Activated CD8-positive, alpha-beta memory T cell treated with anti-CD3 and anti-CD28 coated beads, Interleukin-2, amount 50 U/mL, for 24 hours (primary cell): ENCODE measurements around the gene RASD1.
"Not testable (repeated sequence)": the region's sequence is repeated elsewhere in the genome, so short reads cannot be mapped to it uniquely, and the experiment has no call there.

ENCODE experiments used
- DNase-seq: peaks from one replicate; pipeline ENCODE4 v3.0.0-alpha.2; 2020; ENCODE audit errors: extremely low read depth

The RASD1 gene

DNA sequence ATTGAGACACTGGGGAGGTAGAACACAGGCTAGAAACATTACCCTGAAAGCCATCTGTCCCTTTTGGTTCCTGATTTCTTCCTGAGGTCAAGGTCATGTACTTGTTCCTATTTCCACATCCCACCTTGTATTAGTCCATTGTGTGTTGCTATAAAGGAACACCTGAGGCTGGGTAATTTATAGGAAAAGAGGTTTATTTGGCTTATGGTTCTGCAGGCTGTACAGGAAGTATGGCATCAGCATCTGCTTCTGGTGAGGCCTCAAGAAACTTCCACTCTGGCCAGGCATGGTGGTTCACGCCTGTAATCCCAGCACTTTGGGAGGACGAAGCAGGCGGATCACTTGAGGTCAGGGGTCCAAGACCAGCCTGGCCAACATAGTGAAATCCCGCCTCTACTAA is 26.8 kb downstream of the RASD1 start:
- no peak for DNase-seq

DNA sequence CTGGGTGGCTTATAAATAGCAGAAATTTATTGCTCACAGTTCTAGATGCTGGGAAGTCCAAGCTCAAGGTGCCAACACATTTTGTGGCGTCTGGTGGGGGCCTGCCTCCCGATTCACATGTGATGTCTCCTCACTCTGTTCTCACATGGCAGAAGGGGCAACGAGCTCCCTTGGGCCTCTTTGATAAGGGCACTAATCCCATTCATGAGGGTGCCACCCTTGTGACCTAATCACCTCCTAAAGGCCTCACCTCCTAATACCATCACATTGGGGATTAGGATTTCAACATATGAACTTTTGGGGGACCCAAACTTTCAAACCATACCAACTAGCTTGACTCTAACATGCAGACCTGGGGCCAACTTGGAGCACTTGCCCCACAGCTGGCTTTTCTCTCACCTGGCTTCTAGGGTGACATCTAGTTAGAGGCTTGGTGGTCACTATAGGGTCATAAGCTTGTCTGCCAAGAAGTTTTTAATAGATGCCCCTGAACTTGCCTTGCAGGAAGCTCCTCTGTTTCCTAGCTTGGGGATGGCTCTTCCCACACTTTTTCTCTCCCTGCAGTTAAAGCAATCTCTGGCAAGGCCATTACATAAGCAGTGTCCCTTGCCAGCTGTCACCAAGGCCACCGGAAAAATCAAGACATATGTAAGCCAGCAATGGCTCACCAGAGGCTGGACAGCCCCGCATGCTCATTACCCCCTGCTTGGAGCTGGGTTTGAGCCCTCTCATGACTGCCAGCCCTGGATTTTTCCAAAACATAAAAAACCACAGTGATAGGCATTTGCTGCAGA is 27.8 kb downstream of the RASD1 start:
- no peak for DNase-seq

DNA sequence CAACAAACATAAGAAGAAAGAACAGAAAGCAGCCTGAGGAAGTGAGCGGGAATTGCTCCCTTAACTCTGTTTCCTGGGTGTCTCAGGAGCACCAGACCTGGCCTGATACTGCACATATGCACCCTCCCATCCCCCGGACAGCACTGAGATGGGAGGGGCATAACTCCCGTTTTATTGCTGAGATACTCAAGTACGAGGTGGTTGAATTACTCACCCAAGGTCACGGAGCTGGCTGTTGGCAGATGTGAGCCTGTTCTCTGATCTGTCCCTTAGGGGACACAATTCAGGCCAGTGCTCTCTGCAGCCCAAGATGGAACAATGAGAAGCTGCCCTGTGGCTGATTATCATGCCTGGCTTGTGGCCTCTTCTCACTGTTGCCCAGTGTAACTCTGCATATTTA is 28.5 kb downstream of the RASD1 start:
- DNase-seq, result no peak

DNA sequence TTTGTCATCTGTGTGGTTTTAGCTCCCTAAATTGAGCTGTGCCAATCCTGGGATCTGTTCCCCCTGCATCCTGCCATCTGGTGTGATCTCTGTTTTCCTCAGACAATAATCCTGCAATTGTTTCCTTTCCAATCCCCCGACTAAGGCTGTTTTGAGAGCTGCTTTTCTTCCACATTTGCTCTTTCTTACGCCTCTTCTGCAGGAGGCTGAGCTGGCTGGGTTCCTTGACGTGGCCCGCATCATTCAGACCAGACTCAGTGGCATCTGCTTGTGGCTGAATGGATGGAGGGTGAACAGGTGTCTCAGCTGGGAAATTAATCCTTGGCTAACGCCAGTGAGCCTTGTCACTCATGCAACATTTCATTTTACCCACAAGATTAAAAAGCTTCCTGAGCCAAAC is 29.2 kb downstream of the RASD1 start:
- no peak for DNase-seq

DNA sequence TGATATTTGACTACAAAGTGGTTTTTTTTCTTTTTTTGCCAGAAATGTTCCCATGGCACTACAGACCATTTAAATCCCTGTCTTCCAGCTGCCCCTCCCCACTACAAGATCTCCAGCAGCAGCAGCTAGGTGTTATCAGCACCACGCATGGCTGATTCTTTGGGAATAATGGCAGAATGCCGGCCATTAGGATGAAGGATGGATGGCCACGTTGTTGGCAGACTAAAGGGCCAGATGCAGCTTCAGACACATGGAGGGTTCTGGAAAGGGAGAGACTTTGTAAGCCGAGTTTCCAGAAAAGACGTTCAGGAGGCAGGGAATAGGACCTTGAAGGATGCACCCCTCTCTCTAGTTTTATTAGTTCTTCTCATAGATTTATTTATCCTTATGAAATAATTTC is 29.7 kb downstream of the RASD1 start:
- no peak for DNase-seq

DNA sequence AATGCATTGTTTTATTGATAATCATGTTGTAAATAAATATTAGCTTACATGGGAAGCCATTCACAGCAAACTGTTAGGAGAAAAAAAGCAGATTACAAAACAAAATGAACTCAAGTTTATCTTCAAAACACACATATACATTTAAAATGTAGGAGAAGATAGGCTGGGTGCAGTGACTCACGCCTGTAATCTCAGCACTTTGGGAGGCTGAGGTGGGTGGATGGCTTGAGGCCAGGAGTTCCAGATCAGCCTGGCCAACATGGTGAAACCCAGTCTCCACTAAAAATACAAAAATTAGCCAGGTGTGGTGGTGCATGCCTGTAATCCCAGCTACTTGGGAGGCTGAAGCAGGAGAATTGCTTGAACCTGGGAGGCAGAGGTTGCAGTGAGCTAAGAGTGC is 30.3 kb downstream of the RASD1 start:
- not testable (repeated sequence) for DNase-seq

DNA sequence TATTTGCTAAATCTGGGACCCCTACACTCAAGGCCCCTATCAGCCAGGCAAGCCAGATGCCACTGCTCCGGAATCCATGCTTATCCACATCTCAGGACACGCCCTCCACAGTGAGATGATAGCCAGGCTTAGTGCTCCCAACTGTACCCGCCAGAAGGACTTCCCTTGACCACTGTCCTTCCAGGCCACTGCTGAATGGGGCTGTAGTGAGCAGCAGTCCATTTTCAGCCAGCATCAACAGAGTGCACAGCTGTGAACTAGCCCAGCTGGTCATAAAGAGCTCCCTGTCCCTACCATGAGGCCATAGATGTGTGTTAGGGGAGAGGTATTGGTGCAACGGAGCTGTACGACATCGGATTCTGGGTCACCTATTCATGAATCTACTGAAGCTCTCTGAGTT is 32.4 kb downstream of the RASD1 start:
- no peak for DNase-seq

DNA sequence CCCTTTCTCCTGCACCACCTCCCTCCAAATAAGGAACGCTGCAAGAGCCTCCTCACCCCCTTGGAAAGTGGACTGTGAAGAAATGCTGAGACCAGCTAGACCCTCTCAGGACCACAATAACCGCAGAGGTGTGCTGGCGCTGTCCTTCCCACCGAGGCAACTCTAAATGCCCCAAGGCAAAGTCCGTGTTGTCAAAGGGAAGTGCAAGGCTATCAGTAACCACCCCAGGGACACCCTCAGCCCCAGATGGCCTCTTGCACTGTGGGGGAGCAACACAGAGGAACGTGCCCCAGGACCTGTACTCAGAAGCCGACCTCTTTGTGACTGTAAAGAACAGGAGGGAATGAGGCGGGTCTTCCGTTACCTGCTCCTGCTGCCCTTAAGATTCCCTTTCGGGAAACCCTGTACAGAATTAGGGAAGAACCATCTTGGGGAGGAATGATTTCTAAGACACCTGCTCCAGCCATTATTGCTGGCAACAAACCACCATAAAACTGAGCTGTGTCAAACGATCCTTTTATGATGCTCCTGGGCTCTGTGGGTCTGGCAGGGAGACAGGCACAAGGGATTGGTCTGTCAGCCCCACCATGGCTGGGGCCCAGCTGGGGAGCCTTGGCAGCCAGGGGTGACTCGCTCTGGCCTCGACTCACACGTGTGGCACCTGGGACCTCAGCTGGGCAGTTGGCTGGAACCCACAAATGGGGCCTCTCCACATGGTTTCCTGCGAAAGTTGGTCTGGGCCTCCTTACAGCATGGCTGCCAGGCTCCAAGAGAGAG is 34.0 kb downstream of the RASD1 start:
- DNase-seq, result no peak

DNA sequence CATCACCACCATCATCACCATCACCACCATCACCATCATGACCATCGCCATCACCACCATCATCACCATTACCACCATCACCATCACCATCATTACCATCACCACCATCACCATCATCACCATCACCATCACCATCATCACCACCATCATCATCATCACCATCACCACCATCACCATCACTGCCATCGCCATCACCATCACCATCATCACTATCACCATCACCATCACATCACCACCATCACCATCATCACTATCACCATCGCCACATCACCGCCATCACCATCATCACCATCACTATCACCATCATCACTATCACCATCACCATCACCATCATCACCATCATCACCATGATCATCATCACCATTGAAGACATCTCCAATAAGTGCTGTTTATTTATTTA is 36.2 kb downstream of the RASD1 start:
- no peak for DNase-seq

DNA sequence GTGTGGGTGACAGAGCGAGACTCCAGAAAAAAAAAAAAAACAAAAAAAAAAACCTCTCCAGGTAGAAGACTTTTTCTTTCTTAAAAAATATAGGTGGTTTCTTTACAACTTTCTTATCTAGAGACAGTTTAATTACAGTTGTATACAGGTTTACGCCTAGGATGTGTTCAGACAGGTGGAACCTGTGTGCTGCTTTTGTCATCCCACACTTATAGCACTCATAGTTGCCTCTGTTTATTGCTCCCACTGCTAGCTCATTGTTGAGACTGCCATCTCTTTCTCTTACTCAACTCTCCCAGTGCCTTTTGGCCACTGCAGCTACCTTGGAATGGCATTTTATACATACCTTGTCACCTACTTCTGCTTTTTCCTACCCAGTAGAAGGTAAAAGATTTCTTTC is 38.5 kb downstream of the RASD1 start:
- DNase-seq, result no peak

DNA sequence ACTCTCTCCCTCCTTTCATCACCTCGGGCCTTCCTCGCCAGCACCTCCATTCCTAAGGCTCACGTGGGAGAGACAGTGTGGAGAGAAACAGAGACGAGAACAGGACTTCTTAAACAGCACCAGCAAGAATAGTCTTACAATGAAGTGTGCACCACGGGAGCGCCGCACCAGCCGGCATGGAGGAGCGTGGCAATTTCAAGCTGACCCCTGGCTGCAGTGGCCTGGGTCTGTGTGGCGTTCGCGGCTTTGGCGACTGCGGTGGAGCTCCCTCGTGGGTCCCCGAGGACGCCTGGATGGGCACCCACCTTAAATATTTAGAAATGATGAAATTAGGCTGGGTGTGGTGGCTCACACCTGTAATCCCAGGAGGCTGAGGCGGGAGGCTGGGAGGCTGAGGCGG is 39.9 kb downstream of the RASD1 start:
- DNase-seq, result no peak

DNA sequence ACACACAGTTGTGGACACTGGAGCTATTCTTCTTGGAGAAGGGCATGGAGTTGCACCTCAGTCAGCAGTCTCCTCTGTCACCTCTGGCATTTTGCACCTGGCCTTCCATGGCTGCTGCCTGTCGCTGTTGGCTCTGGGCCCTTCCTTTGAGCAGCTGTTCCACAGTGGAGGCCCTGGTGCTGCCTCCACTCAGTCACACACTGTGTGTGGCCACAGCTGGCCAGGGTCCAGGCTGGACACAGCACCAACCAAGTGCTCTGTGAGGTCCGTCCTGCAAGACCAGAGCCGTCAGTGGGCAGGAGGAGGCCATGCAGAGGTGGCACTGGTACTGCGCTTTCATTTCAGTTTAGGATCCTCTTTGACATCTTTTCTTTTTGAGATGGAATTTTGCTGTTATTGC is 41.0 kb downstream of the RASD1 start:
- DNase-seq, result no peak

DNA sequence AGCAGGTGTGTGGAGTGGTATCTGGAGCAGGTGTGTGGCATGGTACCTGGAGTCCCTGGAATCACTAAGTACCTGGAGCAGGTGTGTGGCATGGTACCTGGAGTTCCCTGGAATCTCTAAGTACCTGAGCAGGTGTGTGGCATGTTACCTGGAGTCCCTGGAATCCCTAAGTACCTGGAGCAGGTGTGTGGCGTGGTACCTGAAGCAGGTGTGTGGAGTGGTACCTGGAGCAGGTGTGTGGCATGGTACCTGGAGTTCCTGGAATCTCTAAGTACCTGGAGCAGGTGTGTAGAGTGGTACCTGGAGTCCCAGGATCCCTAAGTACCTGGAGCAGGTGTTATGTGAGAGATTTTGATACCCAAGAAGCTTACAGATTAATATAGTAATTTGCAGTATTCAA is 41.5 kb downstream of the RASD1 start:
- not testable (repeated sequence) for DNase-seq

DNA sequence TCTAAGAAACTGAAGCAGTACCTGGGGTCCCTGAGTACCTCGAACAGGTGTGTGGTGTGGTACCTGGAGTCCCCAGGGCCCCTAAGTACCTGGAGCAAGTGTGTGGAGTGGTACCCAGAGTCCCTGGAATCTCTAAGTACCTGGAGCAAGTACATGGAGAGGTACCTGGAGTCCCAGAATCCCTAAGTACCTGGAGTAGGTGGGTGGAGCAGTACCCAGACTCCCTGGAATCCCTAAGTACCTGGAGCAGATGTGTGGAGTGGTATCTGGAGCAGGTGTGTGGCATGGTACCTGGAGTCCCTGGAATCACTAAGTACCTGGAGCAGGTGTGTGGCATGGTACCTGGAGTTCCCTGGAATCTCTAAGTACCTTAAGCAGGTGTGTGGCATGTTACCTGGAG is 41.9 kb downstream of the RASD1 start:
- DNase-seq, result no peak

DNA sequence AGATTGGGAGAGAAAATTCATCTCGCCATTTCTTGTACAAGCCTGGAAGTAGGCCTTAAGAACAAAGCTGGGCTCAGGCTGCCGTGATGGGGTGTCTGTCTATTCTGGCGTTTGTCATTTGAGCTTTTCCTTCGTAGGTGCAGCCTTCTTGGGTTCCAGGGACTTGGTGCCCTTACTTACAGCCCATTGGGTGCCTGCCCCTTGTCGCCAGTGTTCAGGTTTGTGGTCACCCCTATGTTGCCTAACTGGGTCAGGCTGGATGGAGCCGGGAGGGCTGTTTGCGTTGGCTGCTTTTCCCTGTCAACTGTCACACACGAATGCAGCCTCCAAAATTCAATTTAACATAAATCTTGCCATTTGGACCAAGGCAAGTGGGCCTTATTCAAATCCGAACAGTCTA is 43.1 kb downstream of the RASD1 start:
- DNase-seq, result no peak

DNA sequence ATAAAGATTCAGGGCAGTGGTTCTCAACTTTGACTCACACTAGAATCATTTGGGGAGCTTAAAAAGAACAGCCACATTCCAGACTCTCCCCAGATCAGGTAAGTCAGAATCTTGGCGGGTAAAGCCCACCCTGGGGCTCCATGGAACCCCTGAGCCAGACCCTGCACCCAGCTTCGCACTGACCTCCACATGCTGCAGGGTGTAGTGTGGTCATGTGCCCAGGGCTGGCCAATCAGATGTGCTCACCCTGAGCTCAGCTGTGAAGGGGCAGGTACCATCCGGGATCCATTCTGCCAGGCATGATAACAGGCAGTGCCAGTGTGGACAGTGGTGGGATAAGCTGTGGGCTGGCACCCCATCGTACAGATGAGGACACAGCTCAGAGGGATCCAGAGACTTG is 47.5 kb downstream of the RASD1 start:
- DNase-seq, result no peak

DNA sequence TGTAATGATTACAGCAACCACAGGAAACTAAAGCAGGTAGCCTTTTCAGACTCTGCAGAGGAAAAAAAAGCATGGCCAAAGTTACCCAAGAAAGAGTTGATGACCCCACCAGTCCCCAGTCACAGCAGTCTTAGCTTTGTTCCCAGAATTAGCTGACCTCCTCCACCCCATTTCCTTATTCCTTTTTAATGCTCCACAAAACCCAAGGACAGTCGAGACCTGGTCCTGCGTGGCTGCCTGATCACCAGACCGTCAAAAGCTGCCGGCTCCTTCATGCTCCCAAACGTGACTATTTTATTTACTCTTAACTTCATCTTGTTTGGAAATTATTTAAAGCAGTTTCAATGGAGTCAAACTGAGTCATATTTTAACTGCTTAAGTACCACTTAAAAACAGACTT is 48.1 kb downstream of the RASD1 start:
- DNase-seq, result no peak

DNA sequence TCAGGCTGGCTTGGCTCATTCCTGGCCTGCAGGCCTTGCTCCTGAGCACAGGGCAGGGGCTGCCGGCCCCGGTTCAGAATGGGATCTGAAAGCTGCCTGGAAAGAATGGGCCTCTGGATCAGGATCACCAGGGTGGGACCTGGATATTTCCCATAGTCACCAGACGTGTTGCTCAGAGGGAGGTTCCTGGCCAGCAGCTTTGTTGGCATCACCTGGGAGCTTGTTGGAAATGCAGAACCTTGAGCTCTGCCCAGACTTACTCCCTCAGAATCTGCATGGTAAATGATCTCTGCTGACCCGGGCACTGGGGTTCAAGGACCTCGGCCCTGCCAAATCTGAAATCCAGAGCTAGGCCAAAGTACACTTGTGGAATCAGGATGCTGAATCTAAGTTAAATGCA is 48.9 kb downstream of the RASD1 start:
- no peak for DNase-seq

DNA sequence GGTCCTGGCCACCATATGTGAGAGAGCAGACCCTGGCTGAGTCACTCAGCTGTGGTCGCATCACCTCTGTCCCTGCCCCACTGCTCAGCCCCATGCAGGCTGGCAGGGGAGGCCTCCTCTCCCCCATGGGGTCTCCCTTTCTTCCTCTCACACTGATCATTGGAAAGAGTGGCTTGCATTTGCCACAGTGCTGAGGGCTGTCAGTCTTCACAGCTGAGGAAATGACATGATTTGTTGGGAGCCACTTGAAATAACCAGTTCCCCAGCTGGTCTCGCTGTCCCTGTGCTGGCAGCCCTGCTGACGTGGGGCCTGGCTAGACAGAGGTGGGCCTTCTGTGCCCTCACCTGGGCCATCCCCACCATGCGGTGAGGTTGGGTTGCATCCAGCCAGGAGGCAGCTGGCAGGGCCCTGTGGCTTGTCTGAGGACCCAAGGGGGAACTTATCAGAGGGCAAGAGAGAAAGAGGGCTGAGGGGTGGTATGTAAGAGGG is 49.5 kb downstream of the RASD1 start:
- DNase-seq, result no peak

DNA sequence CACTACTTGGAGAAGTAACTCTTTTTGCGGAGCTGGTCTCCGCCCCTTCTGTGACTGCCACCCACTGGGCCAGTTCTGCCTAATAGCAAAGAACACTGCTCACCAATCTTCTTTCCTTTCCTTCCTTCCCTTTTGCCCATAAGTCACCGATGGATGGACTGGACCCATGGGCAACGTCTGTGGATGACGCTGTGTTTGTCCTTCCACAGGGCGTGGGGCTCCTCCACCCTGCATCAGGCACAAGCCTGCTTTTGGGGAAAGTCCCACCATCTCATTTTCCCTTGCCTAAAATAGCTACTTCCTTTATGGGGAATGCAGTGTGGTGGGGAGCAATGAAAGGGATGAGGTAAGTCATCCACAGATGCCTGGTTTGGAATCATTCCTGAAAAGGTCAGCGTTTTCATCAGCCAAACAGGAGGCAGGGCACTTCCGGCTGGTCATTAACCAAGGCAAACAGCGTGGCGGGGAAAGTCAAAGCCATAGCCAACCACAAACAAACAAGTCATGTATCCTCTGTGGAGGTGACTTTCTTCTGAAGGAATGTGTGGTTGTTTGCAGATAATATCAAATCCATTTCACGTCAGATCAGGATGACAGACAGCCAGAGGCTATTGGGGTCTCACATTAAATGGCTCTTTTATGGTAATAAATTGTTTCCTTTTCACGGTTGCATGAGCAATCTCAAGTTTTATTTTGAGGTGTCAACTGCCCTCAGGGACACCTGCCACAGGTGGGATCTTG is 50.1 kb downstream of the RASD1 start:
- DNase-seq, result no peak

DNA sequence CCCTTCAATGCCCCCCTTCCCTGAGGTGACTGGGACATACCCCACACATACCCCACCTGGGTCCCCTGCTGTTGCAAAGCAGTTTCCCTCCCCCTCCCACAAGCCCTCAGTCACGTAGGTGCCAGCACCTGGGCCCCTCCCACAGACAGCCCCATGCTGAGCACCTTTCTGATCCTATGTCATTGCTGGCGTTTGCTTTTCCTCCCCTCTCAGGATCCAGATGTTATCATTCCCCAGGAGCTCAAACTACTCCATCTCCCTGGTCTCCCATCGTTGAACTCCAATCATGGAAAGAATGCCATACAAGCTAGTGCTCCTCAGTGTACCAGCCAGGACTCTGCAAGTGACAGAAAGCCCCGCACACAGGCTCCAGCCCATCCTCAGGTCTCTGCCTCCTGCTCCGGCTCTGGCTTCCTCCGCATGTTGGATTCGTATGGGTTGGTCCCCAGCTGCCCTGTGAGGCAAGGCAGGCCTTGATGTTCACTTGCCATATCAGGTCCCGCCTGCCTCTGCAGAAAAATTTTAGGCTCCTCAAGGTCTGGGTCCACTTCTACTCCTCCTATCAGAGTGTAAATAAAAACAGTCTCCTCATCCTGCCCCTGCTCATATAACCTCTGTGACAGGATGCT is 50.8 kb downstream of the RASD1 start:
- no peak for DNase-seq
